HG03159 (cell line): ENCODE data around the gene PRR33.
"Not testable (repeated sequence)": the region's sequence is repeated elsewhere in the genome, so short reads cannot be mapped to it uniquely, and the experiment has no call there.

Experiments
- ATAC-seq: cut with Tn5 transposase; IDR thresholded peaks from one replicate; pipeline ENCODE4 v1.9.1; 2021; ENCODE audit warnings: mild to moderate bottlenecking, moderate library complexity; ENCODE audit not compliant: unreplicated experiment

The PRR33 gene

DNA sequence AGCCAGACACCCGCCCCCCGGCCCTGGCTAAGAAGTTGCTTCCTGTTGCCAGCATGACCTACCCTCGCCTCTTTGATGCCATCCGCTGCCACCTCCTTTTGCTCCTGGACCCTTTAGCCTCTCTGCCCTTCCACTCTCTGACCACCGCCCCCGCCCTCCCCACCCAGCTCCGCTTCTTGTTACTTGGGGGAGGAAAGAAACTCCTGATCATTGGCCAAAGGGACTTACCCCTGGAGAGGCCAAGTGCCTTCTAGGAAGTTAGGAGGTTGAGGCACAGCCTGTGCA lies at the start of gene PRR33:
TSS of gene PRR33 (minus strand) at position 65 of the 285 bp plus-strand sequence. CDS start 1,311 bp downstream, outside the sequence.
- no peak for ATAC-seq

DNA sequence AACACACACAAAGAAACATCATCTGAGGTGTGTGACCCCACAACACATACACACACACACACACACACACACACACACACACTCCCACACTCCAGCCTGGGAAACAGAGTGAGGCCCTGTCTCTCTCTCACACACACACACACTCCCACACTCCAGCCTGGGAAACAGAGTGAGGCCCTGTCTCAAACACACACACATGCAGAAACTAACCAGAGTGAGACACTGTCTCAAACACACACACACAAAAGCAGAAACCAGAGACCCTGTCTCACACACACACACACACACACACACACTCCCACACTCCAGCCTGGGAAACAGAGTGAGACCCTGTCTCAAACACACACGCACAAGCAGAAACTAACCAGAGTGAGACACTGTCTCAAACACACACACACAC lies 48.1 kb upstream of the PRR33 start:
- not testable (repeated sequence) for ATAC-seq

DNA sequence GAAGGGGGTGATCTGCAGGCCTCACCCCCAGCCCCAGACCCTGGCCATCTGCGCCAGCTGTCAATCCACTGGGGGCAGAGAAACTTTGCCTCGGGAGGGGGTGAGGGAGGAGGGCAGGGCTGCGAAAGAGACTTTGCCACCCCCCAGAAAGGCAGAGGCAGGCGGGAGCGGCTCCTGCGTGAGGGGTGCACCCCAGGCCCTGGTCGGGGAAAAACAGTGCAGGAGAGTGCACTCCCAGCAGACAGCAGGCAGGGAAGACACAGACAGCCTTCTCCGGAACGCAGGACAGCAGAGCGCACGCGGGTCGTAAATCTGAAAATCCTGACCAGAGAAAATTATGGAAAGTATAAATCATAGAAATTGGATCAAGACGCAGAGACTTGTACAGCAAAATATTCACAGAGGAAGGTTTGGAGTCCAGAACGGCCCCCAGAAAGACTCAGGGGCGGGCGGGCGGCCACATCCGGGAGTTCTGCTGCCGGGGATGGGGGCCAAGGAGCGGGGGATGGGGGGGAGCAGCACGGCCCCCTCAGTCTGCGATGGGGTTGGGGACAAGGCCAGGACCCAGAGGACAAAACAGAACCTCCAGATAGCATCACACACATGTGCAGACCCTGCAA lies 47.4 kb upstream of the PRR33 start:
- no peak for ATAC-seq

DNA sequence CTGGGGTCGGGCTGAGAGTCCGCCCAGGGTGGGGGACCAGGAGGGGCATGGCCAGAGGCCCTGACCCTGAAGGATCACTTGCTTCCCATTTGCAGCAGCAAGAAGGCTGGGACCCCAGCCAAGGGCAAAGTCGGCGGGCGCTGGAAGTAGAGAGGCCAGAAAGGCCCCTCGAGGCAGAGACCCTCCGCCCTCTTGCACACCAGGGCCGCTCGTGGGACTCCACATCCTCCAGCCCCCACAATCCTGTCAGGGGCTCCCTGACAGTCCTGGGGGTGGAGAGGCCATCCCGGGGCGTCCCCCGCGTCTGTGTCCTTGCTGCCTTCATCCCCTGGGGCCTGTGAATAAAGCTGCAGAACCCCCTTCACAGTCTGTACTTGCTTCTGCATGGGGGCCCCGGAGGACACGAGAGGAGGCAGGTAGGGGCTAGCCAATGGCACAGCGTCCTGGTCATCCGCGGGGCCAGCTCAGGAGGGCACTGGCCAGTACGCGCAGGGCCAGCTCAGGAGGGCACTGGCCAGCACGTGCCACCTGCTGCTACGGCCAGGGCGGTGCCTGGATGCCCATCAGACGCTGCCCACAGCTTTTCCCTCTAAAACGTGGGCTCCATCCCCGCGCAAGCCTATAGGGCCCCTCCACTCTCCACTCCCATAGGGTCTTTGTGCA lies 46.8 kb upstream of the PRR33 start:
- ATAC-seq: no peak

DNA sequence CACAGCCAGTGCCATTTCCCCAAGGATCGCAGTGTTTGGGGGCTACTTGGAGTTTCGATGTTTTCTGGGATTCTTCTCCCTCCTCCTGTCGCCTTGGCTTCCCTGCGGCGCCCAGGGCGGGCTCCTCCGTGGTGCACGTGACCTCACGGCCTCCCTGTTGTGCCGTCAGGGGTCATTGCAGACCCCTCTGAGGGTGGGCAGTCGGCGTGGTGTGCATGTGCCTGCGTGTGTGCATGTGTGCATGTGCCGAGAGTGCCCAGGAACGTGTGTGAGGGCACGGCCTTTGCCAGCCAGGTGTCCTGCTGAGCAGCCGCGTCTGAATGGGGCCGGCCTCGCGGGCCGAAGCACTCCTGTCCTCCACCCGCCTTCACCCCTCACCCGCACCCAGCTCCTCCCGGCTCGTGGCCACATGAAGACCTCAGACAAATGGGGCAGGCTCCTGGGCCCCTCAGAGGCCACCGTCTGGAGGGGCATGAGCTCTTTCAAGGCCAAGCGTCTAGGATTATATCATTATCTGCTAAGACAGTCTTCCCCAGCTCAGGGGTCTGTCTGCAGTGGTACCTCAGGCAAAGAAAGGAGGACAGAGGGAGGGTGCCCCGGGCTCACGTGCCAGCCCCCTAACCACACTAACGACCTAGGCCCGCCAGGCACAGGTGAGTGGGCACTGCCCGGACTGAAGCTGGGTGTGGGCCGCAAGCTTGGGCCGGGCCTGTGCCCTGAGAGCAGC lies 46.1 kb upstream of the PRR33 start:
- no peak for ATAC-seq

DNA sequence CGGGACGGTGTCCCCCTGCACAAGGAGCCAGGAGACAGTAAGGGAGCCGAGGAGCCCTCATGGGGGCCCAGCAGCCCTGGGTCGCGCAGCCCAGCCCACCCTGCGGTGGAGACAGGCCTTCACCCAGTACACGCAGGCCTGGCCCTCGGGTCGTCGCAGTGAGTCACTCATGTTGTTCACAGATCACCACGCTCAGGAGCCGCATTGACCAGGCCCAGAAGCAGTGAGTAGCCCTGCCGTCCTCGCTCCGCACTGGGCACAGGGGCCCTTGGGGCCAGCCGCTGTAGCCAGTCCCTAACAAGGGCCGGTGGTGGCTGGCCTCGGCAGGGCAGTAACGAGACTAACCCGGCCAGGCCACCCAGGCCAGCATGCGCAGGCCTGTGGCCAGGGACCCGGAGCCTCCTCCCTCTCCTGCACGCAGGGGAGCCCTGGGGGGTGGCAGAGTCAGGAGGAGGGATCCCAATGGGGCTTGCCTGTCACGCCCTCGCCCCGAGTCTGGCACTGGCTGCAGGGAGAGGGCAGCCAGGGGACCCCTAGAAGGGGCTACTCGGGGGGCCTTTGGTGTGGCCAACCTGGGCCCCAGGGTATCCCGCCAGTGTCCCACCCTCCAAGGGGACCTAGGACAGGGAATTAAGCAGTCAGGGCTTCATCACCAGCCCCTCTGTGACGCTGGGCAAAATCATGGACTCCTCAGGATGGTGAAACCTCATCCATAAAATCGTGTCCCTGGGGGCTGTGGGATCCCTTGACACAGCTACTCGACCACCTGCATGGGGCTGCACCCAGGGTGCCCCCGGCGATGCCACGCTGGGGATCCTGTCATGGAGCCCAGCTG lies 45.3 kb upstream of the PRR33 start:
- ATAC-seq: no peak

DNA sequence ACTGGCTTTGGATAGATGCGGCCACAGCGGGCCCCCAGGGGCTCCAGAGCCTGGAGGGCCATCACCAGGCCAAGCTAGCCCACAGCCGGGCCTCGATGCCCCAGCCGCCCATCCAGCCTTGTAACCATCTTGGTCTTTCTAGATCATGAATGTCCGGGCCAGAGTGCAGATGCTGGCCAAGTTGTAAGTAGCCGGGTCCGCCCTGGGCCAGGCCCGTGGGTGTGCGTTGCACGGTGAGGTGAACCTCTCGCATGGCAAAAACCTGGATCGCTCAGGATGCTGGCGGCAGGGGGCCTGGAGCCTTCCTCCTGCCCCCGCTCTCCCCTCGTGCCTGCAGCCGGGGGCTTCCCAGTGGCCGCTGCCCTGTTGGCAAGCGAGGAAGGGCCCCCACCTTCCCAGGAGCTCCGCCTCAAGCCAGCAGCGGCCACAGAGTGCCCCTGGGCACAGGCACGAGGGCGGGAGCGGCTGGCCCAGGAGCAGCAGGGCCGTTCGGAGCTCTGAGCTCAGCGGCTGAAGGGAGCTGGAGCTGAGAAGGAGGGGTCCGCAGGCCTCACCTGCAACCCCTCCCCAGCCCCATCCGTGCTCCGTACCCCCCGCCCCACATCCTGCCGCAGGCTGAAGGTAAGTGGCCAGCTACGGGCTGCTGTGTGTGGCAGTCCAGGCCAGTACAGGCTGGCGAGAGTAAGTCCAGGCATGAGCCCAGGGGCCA lies 44.5 kb upstream of the PRR33 start:
- ATAC-seq: no peak

- ATAC-seq: no peak
Measured at GRCh38 chr11:1935156-1936071, 43.7 kb upstream of the PRR33 start.

- ATAC-seq: no peak
Measured at GRCh38 chr11:1934335-1935155, 42.9 kb upstream of the PRR33 start.

DNA sequence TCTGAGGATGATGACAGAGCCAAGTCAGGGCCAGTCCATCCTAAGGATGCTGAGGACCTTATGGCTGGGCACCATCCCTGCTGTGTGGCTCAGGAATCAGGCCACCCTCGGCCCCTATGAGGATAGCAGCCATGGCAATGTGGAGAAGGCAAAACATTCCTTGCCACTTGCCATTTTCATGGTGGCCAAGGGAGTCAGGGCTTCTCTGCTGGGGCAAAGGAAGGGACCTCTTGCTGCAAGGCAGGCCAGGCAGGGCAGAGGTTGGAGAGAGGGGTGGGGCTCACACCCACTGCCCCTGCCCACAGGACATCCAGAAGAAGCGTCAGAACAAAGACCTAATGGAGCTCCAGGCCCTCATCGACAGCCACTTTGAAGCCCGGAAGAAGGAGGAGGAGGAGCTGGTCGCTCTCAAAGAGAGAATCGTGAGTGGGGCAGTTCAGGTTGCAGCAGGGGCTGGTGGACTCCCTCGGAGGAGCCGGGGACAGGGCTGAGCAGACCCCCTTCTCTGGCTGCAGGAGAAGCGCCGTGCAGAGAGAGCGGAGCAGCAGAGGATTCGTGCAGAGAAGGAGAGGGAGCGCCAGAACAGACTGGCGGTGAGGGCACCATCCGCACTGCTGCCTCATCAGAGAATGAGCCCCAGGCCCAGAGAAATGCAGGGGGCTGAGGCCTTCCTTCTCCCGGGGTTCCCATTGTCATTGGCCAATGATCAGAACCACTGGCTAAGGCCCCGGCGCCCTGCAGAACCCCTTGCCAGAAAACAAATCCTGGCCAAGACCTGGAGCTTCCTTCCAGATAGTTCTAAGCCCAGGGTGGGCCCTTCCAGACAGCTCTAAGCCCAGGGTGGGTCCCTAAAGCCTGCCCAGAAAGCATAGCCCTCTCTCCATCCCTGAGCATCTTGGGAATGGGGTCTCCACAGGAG lies 42.0 kb upstream of the PRR33 start:
- no peak for ATAC-seq

DNA sequence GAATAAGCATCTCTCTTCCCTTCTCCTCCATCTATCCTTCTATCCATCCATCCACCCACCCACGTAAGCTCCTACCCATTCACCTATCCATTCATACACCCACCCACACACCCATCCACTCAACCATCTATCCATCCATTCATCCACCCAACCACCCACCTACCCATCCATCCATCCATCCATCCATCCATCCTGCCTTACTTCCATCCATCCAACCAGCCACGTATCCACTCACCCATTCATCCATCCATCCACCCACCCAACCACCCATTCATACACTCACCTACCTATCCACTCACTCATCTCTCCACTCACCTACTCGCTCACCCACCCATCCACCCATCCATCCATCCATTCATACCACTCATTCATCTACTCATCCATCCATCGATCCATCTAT lies 41.0 kb upstream of the PRR33 start:
- no peak for ATAC-seq

DNA sequence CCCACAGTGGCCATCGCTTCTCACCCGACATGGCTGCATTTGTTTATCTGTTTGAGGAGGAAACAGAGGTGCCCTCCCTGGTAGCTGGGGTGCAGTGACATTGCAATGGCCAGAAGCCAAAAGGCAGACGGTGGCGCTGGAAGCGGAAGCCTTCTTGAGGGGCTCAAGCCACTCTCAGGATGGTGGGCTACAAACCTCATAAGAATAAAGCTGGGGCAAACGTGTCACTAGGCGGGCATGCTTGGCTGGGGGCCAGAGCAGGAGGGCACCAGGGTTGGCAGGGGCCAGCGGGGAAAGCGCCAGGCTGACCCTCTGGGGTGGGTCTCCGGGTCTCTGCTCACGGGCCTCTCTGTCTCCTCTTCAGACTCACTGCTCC lies 40.4 kb upstream of the PRR33 start:
- ATAC-seq: no peak

DNA sequence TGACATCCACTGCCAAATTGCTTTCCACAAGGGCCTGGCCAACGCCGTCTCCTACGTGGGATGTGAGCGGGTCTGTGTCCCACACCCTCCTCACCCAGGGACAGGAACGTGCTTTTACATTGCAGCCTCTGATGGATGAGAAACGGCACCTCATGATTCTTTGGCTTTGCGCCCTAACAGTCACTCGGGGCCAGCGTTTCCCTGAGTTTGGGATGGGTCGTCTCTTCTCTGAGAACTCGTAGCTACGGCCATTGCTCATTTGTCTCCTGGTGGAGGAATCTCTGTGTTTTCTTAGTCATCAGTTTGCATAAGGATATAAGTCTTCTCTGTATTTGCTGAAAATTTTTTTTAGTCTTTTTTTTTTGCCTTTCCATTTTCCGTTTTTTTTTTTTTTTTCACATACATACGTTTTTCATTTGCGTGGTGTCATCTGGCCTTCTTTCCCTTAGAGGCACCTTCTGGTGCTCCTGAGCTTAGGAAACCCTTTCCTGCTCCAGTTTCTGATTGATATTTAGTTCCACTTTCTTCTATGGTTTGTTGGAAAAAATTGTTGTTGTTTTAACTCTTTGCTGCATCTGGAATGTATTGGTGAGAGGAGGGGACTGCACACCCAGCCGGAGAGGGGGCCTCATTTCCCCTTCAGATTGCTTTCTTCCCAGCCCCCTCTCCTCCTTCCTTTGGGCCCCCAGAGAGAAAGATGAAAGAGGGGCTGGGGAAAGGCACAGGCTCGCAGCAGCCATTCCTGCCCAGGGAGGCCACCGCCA lies 39.8 kb upstream of the PRR33 start:
- no peak for ATAC-seq

DNA sequence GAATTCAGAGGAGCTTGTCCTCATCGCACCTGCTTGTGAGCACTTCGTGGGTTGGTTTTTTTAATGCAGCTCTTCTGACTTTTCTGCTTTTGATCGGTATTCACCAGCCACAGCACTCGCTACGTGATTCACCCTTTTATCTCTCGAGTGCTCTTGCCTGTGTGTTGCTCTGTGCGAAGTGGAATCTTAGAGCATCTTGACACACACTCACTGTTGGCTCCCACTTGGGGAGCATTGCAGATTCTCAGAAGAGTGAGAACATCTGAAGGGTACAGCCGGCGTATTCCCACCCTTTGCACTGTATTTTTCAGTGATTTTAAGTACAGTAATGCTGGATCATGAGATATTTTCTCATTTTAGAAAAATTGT lies 38.8 kb upstream of the PRR33 start:
- no peak for ATAC-seq

DNA sequence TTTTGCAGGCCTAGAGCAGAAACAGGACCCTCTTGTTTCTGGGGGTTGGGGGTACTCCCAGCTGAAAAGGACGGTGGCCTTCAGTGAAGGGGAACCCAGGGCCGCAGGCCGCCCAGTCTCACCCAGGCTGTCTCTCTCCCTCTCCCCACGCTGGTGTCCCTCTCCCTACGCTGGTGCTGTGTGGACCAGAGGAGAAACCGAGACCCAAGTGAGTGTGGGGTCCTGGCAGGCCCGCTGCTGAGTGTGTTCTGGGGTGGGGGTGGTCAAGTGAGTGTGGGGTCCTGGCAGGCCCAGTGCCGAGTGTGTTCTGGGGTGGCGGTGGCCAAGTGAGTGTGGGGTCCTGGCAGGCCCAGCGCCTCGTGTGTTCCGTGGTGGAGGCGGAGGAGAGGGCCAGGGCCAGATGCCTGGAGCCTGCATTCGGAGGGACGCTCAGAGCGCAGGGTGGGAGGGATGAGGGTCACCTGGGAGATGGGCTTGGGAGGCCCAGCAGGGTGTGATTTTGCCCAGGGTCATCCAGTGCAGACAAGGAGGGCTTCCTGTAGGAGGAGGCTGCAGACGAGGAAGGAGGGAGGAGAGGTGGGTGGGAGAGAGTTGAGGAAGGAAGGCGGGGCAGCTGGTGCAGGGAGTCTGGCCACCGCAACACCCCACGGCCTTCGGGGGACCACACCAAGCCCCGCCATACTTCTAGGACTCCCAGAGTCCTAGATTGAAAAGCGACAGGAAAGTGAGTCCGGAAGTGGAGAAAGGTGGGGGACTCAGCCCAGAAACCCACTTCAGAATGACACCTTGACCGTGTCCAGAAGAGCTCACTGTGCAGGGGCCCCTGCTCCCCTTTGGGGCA lies 38.1 kb upstream of the PRR33 start:
- no peak for ATAC-seq

DNA sequence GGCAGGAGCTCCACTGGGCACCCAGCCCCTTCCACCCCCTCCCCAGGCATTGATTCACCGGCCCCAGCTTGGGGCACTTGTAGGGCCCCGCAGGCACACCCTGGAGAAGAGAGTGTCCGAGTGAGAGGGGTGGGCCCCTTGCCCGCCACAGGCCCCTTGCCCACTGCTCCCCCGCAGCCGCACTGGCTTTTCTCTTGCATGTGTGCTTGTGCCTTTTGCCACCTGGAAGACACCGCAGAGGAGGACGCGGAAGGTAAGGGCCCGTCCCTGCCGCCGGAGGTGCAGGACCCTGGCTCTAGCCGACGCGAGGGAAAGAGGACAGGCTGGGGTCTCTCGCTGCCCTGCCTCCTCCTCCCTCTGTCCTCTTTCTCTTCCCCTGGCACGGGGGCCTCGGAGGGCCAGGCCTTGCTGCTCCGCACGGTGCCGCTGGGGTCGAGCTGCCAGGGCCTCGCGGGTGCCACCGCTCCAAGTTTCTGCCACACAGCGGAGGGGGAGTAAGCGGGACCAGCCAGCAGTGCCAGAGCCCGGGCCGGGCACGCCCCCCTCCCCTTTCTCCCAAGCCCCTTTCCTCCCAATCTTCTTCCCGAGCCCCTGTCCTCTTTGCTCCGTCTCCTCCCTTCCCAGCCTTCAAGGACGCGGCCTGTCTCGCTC lies 37.3 kb upstream of the PRR33 start:
- ATAC-seq: no peak
